Thyroid gland (tissue), 4 donors: ENCODE results near the gene HIRIP3.

Source experiments
- POLR2A ChIP-seq, 2 donors: fragments of 450-650 bp; IDR thresholded peaks; one replicate each; pipeline ENCODE4 v1.6.1; 2017; ENCODE audit warnings: antibody characterized with exemption in 2 of 2, mild to moderate bottlenecking in 2 of 2, moderate library complexity in 1 of 2
- TF ChIP-seq, protein P1 (sequence below), 6 experiments: fragments of 200-600 bp in 3 of 6; fragments of 450-650 bp in 3 of 6; sonication (generic) in 3 of 6; IDR thresholded peaks; one replicate each; pipeline ENCODE4 v1.5.1; 2016 to 2019; ENCODE audit warnings: antibody characterized with exemption in 6 of 6, mild to moderate bottlenecking in 2 of 6, inconsistent platforms in 1 of 6, moderate library complexity in 1 of 6

DNA sequence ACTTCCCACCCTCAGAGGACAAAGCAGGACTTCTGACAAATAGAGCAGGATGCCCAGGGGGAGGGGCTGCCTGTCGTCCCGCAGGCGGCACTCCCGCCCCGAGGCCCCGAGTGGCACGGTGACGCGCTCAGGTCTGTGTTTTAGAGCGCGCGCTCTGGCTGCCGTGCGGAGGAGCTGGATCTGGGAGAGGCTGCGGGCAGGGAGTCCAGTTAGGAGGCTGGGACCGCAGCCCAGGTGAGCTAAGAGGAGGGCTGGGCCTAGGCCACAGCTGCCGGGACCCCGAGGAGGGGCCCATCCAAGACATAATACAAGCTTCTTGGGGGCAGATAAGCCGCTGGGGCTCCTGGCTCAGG, 9.0 kb upstream of the HIRIP3 start:
- TF ChIP-seq POLR2A (IDR thresholded peaks at IDR 0.05), result no peak
- TF ChIP-seq, protein P1, sequence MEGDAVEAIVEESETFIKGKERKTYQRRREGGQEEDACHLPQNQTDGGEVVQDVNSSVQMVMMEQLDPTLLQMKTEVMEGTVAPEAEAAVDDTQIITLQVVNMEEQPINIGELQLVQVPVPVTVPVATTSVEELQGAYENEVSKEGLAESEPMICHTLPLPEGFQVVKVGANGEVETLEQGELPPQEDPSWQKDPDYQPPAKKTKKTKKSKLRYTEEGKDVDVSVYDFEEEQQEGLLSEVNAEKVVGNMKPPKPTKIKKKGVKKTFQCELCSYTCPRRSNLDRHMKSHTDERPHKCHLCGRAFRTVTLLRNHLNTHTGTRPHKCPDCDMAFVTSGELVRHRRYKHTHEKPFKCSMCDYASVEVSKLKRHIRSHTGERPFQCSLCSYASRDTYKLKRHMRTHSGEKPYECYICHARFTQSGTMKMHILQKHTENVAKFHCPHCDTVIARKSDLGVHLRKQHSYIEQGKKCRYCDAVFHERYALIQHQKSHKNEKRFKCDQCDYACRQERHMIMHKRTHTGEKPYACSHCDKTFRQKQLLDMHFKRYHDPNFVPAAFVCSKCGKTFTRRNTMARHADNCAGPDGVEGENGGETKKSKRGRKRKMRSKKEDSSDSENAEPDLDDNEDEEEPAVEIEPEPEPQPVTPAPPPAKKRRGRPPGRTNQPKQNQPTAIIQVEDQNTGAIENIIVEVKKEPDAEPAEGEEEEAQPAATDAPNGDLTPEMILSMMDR (IDR thresholded peaks at IDR 0.05), result no peak
